Endodermal cell (in vitro differentiated cells): ENCODE data around the gene TSHZ3. TPM values are rescaled to one million over a fixed set of nuclear protein-coding genes. Genes with fewer than 3 reads are reported as not detected.

Source experiments
- DNase-seq: peaks from one replicate; pipeline ENCODE4 v3.0.0-alpha.2; 2017
- H3K27ac ChIP-seq: 2 replicates; pipeline ENCODE4 v1.5.1; 2013; ENCODE audit warnings: mild to moderate bottlenecking, low read depth, low read length, moderate library complexity
- H3K27me3 ChIP-seq: 2 replicates; pipeline ENCODE4 v1.6.1; 2013; ENCODE audit warnings: mild to moderate bottlenecking, low read length, moderate library complexity; ENCODE audit not compliant: insufficient read depth, control insufficient read depth, poor library complexity, severe bottlenecking
- H3K36me3 ChIP-seq: 2 replicates; pipeline ENCODE4 v1.7.0; 2013; ENCODE audit warnings: mild to moderate bottlenecking, low read length, moderate library complexity; ENCODE audit not compliant: control insufficient read depth, insufficient read depth
- H3K4me1 ChIP-seq: one replicate; pipeline ENCODE4 v1.7.0; 2013; ENCODE audit warnings: low read length; ENCODE audit not compliant: control insufficient read depth, insufficient read depth
- H3K4me3 ChIP-seq: 2 replicates; pipeline ENCODE4 v1.5.1; 2013; ENCODE audit warnings: mild to moderate bottlenecking, low read length, moderate library complexity
- H3K9ac ChIP-seq: 2 replicates; pipeline ENCODE4 v1.6.1; 2013; ENCODE audit warnings: mild to moderate bottlenecking, low read length, moderate library complexity; ENCODE audit not compliant: poor library complexity, severe bottlenecking; ENCODE audit errors: extremely low read depth
- H3K9me3 ChIP-seq: 2 replicates; pipeline ENCODE4 v1.6.1; 2013; ENCODE audit warnings: mild to moderate bottlenecking, low read length, moderate library complexity; ENCODE audit not compliant: control insufficient read depth
- H3K27ac Mint-ChIP-seq: 2 replicates; pipeline ENCODE4 v1.8.0; 2020; ENCODE audit warnings: mixed read lengths
- H3K27me3 Mint-ChIP-seq: 2 replicates; pipeline ENCODE4 v1.8.0; 2021; ENCODE audit warnings: mild to moderate bottlenecking, mixed read lengths; ENCODE audit not compliant: insufficient read depth
- H3K36me3 Mint-ChIP-seq: 2 replicates; pipeline ENCODE4 v1.8.0; 2020; ENCODE audit warnings: low read depth, mixed read lengths
- H3K4me1 Mint-ChIP-seq: 2 replicates; pipeline ENCODE4 v1.8.0; 2020; ENCODE audit warnings: mixed read lengths
- H3K4me3 Mint-ChIP-seq: 2 replicates; pipeline ENCODE4 v1.8.0; 2020; ENCODE audit warnings: mild to moderate bottlenecking, moderate library complexity, mixed read lengths
- H3K9me3 Mint-ChIP-seq: 2 replicates; pipeline ENCODE4 v1.8.0; 2020; ENCODE audit warnings: mild to moderate bottlenecking, mixed read lengths
- WGBS, 2 experiments: methylation state at CpG; one replicate each; pipeline versions ENCODE4 v1.1.5 to v1.1.7; 2013; ENCODE audit warnings: missing lambda C conversion rate in 2 of 2, mixed read lengths in 1 of 2; ENCODE audit not compliant: insufficient coverage in 1 of 2, insufficient read length in 1 of 2; 5-methylcytosine and 5-hydroxymethylcytosine counted together
- total RNA-seq, 2 donors: library from RNA; stranded (reverse); fragmentation: NEBNext Ultra II Directional in 1 of 2; extraction: Animal tissue kit (Norgen Biotek cat#: 25700) in 1 of 2; gene quantifications; 2 replicates in 1 of 2; 3 replicates in 1 of 2; pipeline ENCODE4 v1.2.1, GENCODE V29; 2021
- TF ChIP-seq, protein P1 (sequence below): fragments of 200-600 bp; sonication (generic); conservative IDR thresholded peaks from 2 replicates; pipeline ENCODE4 v1.5.0; 2021; ENCODE audit warnings: antibody characterized with exemption, mild to moderate bottlenecking

The TSHZ3 gene
- total RNA-seq, 2 donors from 2014 or later: 0.84 to 2.1 TPM

DNA sequence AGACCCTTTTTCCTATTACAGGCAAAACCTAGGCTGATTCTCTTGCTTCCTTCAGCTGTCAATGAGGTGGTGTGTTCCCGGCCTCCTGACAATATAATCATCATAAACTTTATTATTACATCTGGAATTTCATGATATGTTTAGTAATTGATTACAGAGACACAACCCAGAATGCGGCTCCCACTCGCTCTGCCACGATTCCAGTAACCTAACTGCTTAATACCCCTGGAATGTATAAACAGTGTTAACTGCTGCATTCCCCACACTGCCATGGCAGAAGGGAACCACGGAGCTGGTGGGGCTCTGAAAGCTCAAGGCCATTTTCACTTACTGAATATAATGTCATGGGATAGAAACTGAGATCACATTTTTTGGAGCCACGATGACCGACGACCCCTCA lies 17.1 kb downstream of the TSHZ3 start:
- Mint-ChIP-seq H3K27ac (no peak overlapping the region), H3K4me1 (peaks cover 5% of the 10 kb centered on the region), H3K4me3 (no peak overlapping the region), H3K27me3 (no peaks in the 10 kb centered on the region), H3K9me3 (no peaks in the 10 kb centered on the region), H3K36me3 (no peaks in the 10 kb centered on the region)
- Histone ChIP-seq H3K4me3 (no peak overlapping the region), H3K36me3 (no peaks in the 10 kb centered on the region), H3K27ac (no peak overlapping the region), H3K4me1 (no peaks in the 10 kb centered on the region), H3K9me3 (no peaks in the 10 kb centered on the region), H3K27me3 (no peaks in the 10 kb centered on the region), H3K9ac (no peak overlapping the region)
- TF ChIP-seq, protein P1, sequence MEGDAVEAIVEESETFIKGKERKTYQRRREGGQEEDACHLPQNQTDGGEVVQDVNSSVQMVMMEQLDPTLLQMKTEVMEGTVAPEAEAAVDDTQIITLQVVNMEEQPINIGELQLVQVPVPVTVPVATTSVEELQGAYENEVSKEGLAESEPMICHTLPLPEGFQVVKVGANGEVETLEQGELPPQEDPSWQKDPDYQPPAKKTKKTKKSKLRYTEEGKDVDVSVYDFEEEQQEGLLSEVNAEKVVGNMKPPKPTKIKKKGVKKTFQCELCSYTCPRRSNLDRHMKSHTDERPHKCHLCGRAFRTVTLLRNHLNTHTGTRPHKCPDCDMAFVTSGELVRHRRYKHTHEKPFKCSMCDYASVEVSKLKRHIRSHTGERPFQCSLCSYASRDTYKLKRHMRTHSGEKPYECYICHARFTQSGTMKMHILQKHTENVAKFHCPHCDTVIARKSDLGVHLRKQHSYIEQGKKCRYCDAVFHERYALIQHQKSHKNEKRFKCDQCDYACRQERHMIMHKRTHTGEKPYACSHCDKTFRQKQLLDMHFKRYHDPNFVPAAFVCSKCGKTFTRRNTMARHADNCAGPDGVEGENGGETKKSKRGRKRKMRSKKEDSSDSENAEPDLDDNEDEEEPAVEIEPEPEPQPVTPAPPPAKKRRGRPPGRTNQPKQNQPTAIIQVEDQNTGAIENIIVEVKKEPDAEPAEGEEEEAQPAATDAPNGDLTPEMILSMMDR: no peak
- no peak for DNase-seq
- WGBS, 2 experiments: 89 to 90% methylated on average over 3 to 7 of the region's 8 CpGs

- Mint-ChIP-seq H3K27ac (no peak overlapping the region), H3K27me3 (no peaks in the 10 kb centered on the region), H3K4me3 (no peak overlapping the region), H3K4me1 (peaks cover 5% of the 10 kb centered on the region), H3K36me3 (no peaks in the 10 kb centered on the region), H3K9me3 (no peaks in the 10 kb centered on the region)
- Histone ChIP-seq H3K9me3 (no peaks in the 10 kb centered on the region), H3K27ac (no peak overlapping the region), H3K36me3 (no peaks in the 10 kb centered on the region), H3K4me3 (no peak overlapping the region), H3K9ac (no peak overlapping the region), H3K27me3 (no peaks in the 10 kb centered on the region), H3K4me1 (no peaks in the 10 kb centered on the region)
- TF ChIP-seq, protein P1: no peak
- WGBS, 2 experiments: 77 to 94% methylated on average over 6 to 11 of the region's 11 CpGs
- no peak for DNase-seq
These were observed 17.7 kb downstream of the TSHZ3 start for GRCh38 chr19:31331536-31331935.

DNA sequence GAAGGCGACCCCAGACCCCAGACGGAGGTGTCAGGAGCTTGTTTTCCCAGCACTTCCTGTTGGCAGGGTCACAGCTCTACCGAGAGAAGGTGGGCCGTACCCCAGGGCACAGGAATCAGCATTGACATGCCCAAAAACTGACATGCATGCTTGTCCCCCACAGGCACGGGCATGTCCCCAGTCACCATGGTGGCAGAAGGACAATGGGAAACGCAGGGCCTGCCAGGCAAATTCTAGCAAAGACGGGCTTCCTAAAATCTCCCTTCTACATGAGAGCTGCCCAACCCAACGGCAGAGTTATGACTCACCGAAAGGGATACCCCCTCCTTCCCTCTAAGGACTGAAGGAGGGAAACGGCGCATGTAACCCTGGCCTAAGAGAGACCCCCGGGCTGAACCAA lies 18.5 kb downstream of the TSHZ3 start:
- H3K9ac ChIP-seq: no peak overlapping the region
- 91% methylated on average over 5 to 12 of the region's 12 CpGs for WGBS, 2 experiments
- Mint-ChIP-seq H3K9me3 (no peaks in the 10 kb centered on the region), H3K36me3 (no peaks in the 10 kb centered on the region), H3K4me1 (peaks cover 5% of the 10 kb centered on the region), H3K4me3 (no peak overlapping the region), H3K27ac (no peak overlapping the region), H3K27me3 (no peaks in the 10 kb centered on the region)
- no peaks in the 10 kb centered on the region for H3K9me3 ChIP-seq
- H3K4me1 ChIP-seq: no peaks in the 10 kb centered on the region
- H3K27ac ChIP-seq: no peak overlapping the region
- H3K36me3 ChIP-seq: no peaks in the 10 kb centered on the region
- no peak for DNase-seq
- H3K4me3 ChIP-seq: no peak overlapping the region
- TF ChIP-seq, protein P1: no peak
- no peaks in the 10 kb centered on the region for H3K27me3 ChIP-seq
